ENCODE measurements around the gene STRBP. TPM values are rescaled to one million over a fixed set of nuclear protein-coding genes. Genes with fewer than 3 reads are reported as not detected.

The STRBP gene
- total and polyA plus RNA-seq, 2 of the 8 experiments (the other 6 are each of a cell fraction or from before 2014, with no cell fraction given): 29.7 to 105 TPM

DNA sequence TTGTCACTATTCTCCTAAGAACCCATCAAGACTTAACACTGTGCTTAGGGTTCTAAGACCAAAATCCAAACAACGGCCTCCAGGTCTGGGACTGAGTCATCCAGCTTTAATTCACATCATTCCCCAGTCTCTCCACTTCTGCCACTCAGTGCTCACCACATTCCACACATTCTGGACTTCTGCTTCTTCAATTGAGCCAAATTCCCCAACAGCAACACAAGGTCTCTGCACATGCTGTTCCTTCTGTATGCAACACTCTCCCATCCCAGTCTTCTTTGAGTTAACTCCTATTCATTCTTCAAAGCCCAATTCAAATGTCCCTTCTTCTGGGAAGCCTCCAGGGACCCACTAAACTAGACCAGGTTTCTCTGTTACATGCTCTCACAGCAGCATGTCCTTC, 137.1 kb downstream of the STRBP start:
- Histone ChIP-seq H4K20me1 (replicated peaks in 1 of 2; ENCODE audit: control insufficient read depth in 1 of 2, insufficient read depth in 2 of 2, low read length in 2 of 2) (peaks cover 0 to 2% of the 10 kb centered on the region in 2 experiments), H3K4me2 (ENCODE audit: insufficient read depth in 1 of 2, low read depth in 2 of 2, low read length in 2 of 2) (no peak overlapping the region), H4K8ac (ENCODE audit: extremely low read depth, insufficient read depth, low read length) (no peak overlapping the region), H3K23ac (ENCODE audit: insufficient read length) (no peak overlapping the region), H4K91ac (replicated peaks; ENCODE audit: insufficient read length, low read length) (no peak overlapping the region), H3K18ac (ENCODE audit: extremely low read depth, low read length) (no peak overlapping the region), H3K4ac (replicated peaks; ENCODE audit: insufficient read length, low read depth, low read length) (no peak overlapping the region), H3K79me2 (ENCODE audit: control insufficient read depth in 1 of 2, insufficient read depth in 2 of 2, low read length in 2 of 2) (no peaks in the 10 kb centered on the region), H3K36me3 (ENCODE audit: control insufficient read depth in 2 of 4, insufficient read depth in 4 of 4, low read length in 3 of 4) (peaks cover 0 to 42% (median 26%) of the 10 kb centered on the region in 4 experiments; a peak in 5 of 8 replicates), H3K9me3 (ENCODE audit: insufficient read depth in 2 of 2, low read depth in 1 of 2, low read length in 1 of 2) (no peaks in the 10 kb centered on the region), H2BK15ac (ENCODE audit: low read length) (no peak overlapping the region), H3K4me1 (replicated peaks in 1 of 4; ENCODE audit: control insufficient read depth in 3 of 4, insufficient read depth in 4 of 4, low read length in 3 of 4) (no peaks in the 10 kb centered on the region), H2BK120ac (replicated peaks; ENCODE audit: low read depth, low read length) (no peak overlapping the region), H3K4me3 (ENCODE audit: extremely low read depth in 1 of 4, insufficient read depth in 2 of 4, low read depth in 3 of 4, low read length in 4 of 4) (no peak overlapping the region), H3K27ac (ENCODE audit: low read depth, low read length) (no peak overlapping the region), H3K14ac (ENCODE audit: insufficient read length) (no peak overlapping the region), H3K79me1 (ENCODE audit: low read depth, low read length) (no peaks in the 10 kb centered on the region), H2BK5ac (ENCODE audit: low read depth, low read length) (no peak overlapping the region), H2BK20ac (ENCODE audit: low read length) (no peak overlapping the region), H2BK12ac (ENCODE audit: low read depth, low read length) (no peak overlapping the region), H3K56ac (replicated peaks; ENCODE audit: insufficient read length, low read depth, low read length) (no peak overlapping the region), H2AFZ (ENCODE audit: low read length) (no peak overlapping the region), H3K23me2 (ENCODE audit: low read depth, low read length) (no peaks in the 10 kb centered on the region), H2AK5ac (ENCODE audit: low read depth, low read length) (no peak overlapping the region), H3K9ac (replicated peaks in 1 of 4; ENCODE audit: extremely low read depth in 1 of 4, low read depth in 3 of 4, low read length in 3 of 4) (no peak overlapping the region), H3K27me3 (replicated peaks in 1 of 4; ENCODE audit: control insufficient read depth in 3 of 4, extremely low read depth in 1 of 4, insufficient read depth in 3 of 4, low read length in 3 of 4) (no peaks in the 10 kb centered on the region), H4K5ac (ENCODE audit: insufficient read length, low read depth, low read length) (no peak overlapping the region)
- FAIRE-seq (no peak), DNase-seq (ENCODE audit: low read depth in 1 of 2, low spot score in 2 of 2) (no peak)
- POLR2A ChIA-PET (ENCODE audit: partially characterized antibody): no interaction called here
- no peak for TF ChIP-seq RAD21 (IDR thresholded peaks at IDR 0.05 in 1 of 2, conservative IDR thresholded peaks at IDR 0.05 in 1 of 2; ENCODE audit: low read depth in 2 of 2, low read length in 2 of 2)
- TF ChIP-seq TEAD4 (IDR thresholded peaks at IDR 0.05; ENCODE audit: low read depth, low read length): 0 out of 2 replicates have a peak, but pooled peaks have one; percentile 36
- CTCF ChIA-PET (ENCODE audit: partially characterized antibody): interaction anchor here (1.3 kb wide), 1 partner anchor 94 kb away, joined by 5 read pairs; no protein-coding TSS in a partner anchor
- WGBS, 2 experiments (ENCODE audit: extremely low coverage in 1 of 2, insufficient coverage in 1 of 2, insufficient read length in 1 of 2, insufficient replicate concordance in 2 of 2, low coverage in 1 of 2, low lambda C conversion rate in 2 of 2, missing lambda C conversion rate in 1 of 2): 90% methylated on average over 1 of the region's 1 CpG; no CpG with 5 or more reads in 1 of the 2 experiments

Data from H1 (cell line).